HG02610 (cell line): Measurements from ENCODE around the gene OTC.

Source experiments
- ATAC-seq: cut with Tn5 transposase; IDR thresholded peaks from one replicate; pipeline ENCODE4 v1.9.1; 2021; ENCODE audit warnings: mild to moderate bottlenecking, moderate library complexity; ENCODE audit not compliant: unreplicated experiment

OTC gene

DNA sequence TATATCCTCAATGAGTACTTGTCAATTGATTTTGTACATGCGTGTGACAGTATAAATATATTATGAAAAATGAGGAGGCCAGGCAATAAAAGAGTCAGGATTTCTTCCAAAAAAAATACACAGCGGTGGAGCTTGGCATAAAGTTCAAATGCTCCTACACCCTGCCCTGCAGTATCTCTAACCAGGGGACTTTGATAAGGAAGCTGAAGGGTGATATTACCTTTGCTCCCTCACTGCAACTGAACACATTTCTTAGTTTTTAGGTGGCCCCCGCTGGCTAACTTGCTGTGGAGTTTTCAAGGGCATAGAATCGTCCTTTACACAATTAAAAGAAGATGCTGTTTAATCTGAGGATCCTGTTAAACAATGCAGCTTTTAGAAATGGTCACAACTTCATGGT lies at the start of gene OTC:
Gene OTC (plus strand): TSS at position 243 of the 400 bp plus-strand sequence. CDS start 93 bp downstream, at position 336.
- no peak for ATAC-seq

DNA sequence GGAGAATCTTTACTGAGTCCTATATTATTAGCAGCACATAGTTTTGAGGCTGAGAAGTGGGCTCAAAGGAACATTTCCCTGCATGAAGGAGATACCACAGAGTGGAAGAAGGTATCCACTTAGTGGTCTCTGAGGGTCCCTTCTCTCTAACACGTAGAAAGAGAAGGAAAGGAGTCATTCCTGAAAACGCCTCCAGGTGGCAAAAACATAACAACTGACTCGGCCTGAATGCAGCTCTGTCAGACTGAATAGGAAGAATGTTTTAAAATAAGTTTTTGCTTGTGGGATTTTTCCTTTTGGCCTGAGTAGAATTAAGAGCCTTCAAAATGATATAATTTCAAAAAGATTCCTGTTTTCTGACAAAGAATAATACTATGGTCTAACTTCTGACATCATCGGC lies 48.4 kb upstream of the OTC start:
- ATAC-seq = no peak

DNA sequence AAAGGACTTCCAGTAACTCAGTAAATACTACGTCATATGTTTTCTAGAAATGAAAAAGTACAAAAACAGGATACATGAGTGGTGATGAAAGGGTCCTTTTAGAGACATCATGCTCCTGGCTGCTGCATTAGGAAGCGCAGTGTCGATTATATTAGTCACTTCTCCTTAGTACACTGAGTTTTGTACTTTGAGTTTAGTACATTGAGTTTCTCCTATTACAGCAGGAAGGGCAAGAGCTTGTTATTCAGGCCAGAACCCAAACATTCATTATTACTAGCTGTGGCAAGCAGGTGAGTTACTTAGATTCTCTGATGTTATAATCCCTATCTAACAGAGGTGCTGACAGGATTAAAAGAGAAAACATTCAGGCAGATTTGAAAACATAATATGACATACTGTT lies 46.4 kb upstream of the OTC start:
- ATAC-seq = no peak

DNA sequence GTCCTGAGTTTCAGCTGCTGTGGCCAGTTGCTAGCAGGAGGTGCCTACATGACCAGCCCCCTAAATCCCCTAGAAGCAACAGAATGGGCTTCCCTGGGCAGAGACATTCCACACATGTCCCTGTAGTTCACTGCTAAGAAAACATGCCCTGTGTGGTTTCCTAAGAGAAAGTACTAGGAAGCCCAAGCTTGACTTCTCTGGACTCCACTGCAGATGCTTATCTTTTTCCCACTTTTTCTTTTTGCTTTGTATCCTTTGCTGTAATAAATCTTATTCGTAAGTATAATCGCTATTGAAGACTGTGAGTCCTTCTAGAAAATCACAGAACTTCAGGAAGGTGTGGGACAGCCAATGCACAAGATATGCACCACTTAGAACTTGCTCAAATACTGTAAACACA lies 40.7 kb upstream of the OTC start:
- ATAC-seq = no peak

DNA sequence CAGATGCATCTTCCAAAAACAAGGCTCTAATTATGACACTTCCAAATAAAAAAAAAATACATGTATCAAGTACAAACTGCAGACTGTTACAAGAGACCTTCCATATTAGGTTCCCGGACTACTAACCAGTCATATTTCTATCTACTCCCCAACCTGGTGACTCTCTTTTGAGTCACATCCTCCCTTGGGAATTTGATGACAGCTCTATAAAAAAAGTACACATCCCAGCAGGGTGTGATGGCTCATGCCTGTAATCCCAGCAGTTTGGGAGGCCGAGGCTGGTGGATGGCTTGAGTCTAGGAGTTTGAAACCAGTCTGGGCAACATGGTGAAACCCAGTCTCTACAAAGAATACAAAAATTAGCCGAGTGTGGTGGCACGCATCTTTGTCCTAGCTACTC lies 40.0 kb upstream of the OTC start:
- no peak for ATAC-seq

DNA sequence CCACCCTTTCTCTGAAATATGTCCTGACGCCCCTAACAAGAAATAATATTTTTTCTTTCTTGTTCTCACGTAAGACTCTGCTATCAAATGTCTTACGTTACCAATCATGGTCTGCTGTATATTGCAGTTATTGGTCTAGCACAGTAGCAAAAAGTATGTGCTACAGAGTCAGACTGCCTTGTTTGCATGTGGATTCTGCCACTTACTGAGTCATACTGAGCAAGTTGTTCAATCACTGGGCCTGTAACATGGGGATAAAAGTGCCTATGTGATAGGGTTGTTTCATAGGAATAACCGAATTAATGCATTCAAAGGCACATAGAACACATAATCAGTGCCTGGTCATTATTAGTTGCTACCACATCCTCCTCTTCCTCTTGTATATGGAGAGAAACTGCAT lies 39.2 kb upstream of the OTC start:
- ATAC-seq = no peak

DNA sequence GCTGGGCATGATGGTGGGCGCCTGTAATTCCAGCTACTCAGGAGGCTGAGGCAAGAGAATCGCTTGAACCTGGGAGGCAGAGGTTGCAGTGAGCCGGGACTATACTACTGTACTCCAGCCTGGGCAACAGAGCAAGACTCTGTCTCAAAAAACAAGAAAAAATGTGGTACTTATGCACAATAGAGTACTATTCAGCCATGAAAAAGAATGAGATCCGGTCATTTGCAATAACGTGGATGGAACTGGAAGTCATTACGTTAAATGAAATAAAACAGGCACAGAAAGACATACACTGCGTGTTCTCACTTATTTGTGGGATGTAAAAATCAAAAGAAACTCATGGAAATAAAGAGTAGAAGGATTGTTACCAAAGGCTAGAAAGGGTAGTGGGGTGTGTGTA lies 37.2 kb upstream of the OTC start:
- no peak for ATAC-seq

DNA sequence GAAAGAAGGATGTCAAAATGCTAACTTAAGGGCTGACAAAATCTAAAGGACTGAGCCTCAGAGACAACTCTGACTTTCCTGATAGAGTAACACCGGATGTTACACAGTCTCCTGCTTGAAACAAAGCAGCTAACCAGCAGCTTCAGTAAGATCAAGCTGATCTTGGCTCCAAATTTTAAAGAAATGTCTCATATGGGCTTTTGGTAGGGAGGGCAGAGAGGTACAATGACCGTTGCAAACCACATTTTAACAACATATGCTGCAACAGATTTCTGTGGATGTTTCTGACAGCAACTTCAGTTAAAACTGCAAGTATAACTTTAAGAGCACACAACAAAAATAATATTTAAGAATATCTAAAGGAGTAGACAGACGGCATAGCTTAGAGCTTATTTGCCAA lies 34.2 kb upstream of the OTC start:
- ATAC-seq = no peak

DNA sequence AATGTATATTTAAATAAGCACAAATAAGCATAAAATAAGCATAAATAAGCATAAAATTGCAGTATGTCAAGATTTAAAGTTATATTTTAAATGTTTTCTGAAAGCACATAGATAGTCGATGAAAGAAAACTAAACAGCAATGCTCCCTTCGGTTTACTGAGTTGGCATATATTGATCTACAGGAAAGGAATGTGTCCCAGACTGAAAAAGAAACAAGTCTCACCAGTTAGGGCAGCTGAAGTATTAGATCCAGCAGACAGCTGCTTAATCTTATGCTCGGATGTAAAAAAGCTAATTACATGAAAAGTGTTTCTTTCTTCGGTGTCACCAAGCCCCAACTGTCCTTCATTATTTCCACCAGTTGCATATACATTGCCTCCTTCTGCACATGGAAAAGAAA lies 33.8 kb upstream of the OTC start:
- ATAC-seq = no peak

DNA sequence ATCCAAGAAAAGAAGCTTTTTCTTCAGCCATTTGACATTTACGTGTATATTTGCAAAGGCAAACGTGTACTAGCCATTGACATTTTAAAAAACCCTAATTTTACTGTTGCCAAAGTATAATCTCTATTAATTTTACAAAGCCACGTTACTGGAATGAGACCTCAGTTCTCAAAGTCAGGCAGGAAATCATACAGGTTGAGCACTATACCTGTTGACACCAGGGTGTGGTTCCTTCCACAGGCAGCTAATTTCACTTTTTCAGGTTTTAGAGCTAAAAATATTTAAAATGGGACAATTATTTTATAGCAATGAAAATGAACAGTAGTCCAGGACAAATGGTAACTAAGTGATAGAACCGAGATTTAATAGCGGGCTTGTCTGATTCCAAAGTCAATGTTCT lies 31.6 kb upstream of the OTC start:
- ATAC-seq = no peak

DNA sequence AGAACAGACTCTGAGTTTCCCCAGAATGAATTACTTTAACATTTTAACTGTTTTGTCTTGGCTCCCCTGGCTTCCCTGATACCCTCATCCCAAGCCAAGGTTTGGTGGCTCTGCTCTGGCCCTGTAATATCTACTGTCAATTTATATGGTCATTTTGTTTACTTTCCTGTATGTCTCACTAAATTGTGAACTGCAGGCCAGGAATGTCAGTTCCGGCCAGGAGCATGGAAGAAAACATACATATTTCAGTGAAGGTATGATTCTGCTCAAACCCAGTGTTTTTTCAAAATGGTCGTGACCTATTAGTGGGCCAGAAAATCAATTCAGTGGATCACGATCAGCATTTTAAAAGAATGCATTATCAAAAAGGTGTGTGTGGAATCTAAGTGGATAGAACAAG lies 26.3 kb upstream of the OTC start:
- no peak for ATAC-seq

DNA sequence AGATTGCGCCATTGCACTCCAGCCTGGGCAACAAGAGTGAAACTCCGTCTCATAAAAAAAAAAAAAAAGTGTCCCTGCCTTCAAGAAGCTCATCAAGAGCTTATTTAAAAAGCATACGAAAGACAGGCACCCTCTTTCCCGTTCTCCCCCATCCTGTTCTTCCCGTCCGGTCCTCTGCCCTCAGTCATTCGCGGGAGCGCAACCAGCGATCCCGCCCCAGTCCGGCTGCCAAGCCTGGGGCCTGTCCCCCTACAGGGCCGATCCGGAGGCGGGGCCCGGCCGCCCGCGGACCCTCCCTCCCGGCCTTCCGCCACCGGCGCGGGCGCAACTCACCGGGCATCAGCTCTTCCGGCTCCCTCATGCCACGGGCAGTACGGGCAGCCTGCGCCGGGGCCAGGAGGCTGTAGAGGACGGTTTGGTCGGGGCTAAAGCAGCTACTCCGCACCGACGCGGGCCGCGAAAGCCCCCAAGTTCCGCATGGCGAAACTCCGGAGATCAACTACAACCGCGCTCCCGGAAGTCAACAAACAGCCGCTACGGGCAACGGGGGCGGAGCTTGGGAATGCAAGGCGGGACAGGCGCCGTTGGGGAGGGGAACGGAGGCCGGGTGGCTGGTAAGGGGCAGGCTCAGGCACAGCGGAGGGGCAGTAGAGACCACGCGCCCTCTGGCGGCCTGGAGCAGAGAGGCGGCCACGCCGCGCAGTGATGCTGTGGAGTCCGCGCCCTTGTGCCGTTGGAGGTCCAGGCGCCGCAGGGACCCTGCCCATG lies 25.2 kb upstream of the OTC start, which contains the start of gene RPGR:
Gene RPGR (minus strand): TSS at position 503 of the 768 bp plus-strand sequence. CDS start 142 bp downstream, at position 361.
- peak; percentile 96 for ATAC-seq

DNA sequence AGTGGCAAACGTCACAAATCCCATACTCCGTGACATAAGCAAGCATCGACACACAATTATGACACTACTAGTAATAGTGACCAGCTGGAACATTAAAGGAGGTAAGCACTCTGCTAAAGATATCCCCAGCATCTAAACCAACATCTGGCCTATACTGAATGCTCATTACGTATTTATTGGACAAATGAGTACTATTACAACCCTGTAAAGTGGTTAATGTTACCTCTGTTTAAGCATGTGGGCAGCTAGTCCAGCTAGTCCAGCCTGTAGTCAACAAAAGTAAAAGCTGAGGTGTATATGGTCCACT lies 24.7 kb upstream of the OTC start:
- no peak for ATAC-seq

DNA sequence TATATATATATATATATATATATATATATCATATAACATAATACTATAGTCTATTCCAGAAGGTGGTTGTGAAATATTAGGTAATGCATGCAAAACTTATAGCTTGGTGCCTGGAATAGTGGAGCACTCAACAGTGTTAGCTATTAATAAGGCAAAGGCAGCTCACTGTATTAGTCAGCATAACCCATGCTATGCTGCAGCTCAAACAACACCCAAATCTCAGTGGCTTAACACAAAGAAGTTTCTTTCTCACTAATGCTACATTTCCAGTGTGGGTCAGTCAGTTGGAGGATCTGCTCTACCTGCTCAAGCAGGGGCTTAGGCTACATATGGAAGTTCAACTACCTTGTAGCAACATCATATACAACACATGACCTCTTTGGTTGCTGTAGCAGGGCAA lies 19.9 kb upstream of the OTC start:
- ATAC-seq = peak; percentile 91

DNA sequence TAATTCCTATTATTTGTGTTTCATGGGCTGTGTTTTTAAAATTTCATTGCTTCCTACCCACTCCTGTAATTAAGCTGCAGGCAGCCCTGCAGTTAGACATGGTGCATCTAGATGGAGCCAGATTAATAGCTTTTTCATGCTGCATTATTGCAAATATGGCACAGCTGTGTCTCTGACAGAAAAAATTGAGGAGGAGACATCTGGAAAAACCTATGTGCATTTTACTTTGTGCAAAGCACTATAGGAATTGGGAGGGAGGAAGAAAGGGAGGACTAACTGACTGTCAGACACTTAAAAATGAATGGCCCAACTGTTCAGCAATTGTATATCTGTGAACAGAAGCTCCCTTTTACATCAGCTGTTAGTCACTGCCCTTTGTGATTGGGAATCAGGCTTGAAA lies 17.0 kb upstream of the OTC start:
- no peak for ATAC-seq

DNA sequence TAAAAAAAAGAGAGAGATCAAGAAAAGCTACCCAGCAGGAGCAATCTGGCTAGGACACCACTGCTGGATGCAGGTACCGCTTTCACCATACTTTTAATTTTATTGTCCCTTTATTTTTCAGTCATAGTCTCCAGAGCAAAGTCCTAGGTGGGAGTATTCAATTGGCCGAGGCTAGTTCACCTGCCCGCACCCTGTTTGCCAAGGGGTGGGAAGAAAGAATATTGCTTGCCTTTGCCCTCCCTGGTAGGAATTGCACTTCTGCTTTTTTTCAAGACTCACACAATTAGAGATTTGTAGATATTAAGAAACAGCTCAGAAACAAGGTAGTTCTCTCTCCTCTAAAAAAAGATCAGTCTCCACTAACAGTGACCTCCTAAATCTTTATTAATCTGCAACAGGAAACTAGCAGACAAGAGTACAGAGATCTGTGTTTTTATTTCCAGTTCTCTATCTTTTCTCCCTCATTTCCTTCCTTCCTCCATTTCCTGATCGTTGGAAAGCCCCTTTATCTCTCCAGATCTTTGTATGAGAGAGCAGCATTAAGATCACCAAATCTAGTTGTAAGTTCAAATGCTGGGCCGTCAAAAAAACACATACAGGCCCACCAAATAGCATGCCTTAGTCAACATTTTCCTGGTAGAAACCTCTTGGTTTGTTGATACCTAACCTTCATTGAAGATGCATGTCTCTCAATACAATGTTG lies 15.7 kb upstream of the OTC start:
- ATAC-seq = no peak

DNA sequence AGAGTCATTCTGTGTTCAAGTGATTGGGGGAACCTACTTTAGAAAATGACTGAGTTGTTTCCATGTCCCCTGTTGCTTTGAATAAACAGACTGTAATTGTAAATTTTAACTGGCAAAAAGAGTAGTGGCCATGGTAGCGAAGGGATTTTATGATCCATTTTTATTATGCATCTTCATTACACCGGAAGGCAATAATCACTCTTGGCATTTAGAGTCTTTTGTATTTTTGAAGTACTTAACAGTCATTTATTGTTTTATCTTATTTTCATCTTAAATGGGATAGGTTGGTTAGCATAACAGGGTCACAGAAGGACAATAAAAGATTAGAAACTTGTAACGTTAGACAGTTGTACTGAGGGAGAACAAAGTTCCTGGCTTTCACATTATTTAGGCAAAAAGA lies 11.0 kb upstream of the OTC start:
- ATAC-seq = no peak

DNA sequence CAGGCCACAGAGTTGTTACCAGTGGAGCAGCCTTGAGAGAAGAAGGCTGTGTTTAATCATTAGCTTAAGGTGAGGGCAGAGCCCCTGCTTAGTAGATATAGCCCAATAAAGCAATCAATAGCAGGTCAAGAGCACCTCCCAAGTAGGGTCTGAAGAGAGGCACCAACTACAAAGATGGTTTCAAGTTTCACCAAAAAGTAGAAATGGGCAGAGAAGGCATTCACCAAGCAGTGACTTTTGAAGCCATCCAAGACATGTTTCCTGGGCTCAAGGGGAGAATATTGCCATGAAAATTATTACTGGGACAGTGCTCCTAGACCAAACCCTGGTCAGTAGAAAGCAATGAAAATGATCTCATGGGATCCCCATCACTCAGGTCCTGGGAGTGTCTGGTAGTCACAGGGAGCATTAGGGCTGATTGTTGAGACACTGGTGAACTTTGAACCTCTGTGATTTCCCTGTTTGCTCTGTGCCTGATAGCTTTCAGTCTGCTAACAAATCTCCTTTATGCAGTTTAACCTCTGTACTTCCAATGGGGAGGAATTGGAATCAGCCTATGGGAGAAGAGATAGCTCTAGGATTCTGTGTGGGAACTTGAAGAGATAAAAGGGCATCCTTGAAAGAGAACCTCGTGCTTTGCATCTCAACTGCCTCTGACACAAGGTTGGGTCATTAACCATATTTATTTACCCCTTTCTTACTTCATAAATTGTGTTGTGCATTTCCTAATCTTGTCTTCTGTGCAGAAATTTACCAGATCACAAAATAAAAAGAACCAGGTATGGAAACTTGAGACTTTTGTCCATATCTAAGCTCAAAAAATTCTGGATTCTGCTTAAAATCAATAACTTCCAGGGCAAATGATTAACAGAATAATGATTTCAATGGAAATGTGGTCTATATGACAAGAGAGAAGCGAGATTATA lies 9.3 kb upstream of the OTC start:
- no peak for ATAC-seq

DNA sequence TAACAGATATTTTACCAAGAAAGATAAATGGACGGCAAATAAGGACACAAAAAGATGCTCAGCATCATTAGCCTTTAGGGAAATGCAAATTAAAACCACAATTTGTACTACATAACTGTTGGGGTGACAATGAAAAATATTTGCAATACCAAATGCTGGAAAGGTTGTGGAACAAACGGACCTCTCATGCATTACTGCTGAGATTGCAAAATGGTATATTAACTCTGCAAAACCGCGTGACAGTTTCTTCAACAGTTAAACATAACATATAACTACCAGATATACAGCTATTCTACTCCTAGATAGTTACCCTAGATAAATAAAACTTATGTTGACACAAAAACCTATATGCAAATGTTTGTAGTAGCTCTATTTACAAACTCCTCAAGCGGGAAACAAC lies 6.3 kb upstream of the OTC start:
- ATAC-seq = no peak

DNA sequence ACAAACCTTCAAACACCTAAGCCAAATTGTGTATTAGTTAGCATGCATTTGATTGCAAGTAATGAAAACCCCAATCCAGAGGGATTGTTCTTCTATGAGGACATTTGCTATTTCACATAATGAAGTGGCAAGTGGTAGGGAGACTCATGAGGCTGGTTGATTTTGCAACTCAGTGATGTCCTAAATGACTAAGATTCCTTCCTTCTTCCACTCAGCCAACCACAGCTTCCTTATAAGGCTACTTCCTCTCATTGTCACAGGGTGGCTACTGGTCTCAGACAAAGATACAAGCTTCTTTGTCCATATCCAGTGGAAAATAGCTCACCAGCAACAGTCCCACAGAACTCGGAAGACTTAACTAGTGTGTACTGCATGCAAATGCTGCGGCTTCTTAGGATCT lies 5.3 kb upstream of the OTC start:
- peak; percentile 95 for ATAC-seq

DNA sequence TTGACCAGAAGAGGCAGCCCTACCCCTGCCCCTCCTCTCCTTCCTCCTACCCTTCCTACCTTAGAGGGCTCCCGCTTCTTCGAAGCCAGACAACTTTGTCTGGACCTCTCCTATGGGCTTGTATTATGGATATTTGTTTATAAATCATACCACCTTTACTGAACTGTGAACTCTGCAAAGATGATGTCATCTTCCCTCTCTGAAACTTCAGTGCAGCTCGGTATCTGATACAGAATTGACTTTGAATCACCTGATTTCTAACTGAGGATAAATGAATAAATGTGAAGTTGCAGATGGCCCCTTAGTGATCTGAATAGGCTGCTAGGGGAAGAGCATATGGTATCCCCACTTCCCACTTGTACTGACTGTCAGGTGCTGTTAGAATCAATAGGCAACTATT lies 1.1 kb upstream of the OTC start:
- ATAC-seq = no peak

DNA sequence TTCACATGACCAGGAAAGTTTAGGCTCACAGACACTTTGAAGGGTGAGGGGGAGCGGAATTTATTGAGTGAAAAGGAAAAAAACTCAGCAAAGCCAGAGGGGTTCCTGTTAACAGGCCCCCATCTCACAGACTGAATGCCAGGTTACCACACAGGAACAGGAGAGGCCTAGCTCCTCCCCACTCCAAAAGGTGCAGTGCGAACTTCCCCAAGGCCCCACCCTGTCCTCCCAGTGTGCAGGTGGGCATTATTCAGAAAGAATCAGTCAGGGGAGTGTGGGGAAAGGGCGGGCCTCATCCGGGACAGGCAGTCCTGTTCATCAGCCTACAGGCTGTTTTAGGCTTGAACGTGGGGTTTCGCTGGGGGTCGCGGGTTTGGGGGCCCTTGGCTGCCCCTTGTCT lies 4.0 kb downstream of the OTC start:
- no peak for ATAC-seq
